Stimulated activated CD4-positive, alpha-beta T cell treated with anti-CD3 and anti-CD28 coated beads, Interleukin-12 subunit alpha, Interleukin-12 subunit beta, amount 100 ng/mL, for 48 hours (primary cell): ENCODE results near the gene FAM117B.

ENCODE experiments used
- DNase-seq, 3 donors: peaks; one replicate each; pipeline ENCODE4 v3.0.0-alpha.2; 2020; ENCODE audit warnings: low read depth in 2 of 3, low spot score in 1 of 3

FAM117B gene

GRCh38 chr2:202634556-202635427 lies at the start of gene FAM117B:
TSS of gene FAM117B (plus strand) at chr2:202634969. CDS start at chr2:202635188, 219 bp downstream.
- DNase-seq: peak; percentile 93 to 99 (median 97)

- DNase-seq: peak; percentile 43 to 68 (median 45)
Measured at GRCh38 chr2:202588647-202589581, 45.9 kb upstream of the FAM117B start.

GRCh38 chr2:202589582-202589949 lies 45.2 kb upstream of the FAM117B start:
- DNase-seq: no peak

- no peak for DNase-seq
Measured at GRCh38 chr2:202592566-202592965, 42.2 kb upstream of the FAM117B start.

DNA sequence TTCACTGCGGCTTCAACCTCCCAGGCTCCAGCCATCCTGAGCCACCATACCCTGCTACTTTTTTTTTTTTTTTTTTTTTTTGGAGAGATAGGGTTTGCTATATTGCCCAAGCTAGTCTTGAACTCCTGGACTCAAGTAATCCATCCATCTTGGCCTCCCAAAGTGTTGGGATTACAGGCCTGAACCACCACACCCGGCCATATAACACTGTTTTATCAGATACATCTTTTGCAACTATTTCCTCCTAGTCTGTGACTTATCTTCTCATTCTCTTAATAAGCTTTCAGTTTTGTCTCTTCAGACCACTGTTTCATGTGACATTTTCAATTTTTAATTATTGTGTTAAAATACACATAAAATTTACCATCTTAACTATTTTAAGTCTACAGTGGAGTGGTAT lies 35.7 kb upstream of the FAM117B start:
- no peak for DNase-seq

DNA sequence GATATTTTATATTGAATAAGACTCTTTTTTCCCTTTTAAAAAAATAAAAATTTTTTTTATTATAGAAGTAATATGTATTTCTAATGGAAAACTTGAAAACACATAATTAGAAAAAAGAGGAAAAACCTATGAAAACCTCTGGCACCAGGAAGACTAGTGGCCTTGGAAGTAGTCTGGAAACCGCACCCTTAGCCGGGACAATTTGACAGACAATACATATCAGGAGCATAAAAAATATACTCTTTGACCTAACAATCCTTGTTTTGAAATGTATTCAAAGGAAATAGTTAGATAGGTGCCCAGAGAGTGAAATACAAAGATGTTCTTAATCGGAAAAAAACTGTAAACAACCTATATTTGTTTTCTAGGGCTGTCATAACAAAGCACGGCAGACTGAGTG lies 34.9 kb upstream of the FAM117B start:
- no peak for DNase-seq

- no peak for DNase-seq
Measured at GRCh38 chr2:202604699-202605098, 30.1 kb upstream of the FAM117B start.

- DNase-seq: no peak
Measured at GRCh38 chr2:202605174-202605573, 29.6 kb upstream of the FAM117B start.

GRCh38 chr2:202608142-202608852 lies 26.5 kb upstream of the FAM117B start:
- no peak for DNase-seq

DNA sequence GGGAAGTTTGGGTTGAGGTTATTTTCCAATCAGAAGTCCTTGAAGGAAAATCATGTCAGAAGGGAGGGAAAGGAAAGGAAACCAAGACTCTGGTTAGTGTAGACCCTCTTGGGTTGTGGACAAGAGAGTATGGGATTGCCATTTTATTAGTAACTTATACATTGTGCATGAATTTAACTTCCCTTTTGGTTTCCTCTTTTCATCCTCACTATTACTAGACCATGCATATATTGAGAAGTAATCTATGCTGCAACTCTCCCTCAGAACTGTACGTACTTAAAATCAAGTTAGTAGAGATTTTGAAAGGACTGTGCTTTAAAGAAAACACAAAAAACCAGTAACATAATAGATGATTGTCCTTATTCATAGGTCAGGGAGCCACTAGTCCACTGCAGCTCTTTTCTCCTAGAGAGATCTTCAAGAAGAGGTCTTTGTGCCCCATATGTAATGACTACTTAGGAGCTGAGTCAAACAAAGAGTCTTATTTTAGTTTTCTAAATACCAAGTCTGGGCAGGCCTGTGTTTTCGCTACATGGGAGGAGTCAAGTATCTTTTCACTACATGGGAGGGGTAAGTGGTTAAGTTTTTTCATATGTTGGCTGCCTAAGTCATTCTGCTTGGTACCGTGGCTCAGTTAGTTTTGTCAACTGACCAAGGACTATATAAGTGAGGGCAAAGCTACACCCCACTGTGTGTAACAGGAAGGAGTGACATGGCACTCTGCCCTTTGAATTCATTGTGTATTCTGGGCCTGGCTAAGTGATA lies 25.2 kb upstream of the FAM117B start:
- DNase-seq: peak in 1 of 3 donors; percentile 10

- no peak for DNase-seq
Measured at GRCh38 chr2:202610380-202610779, 24.4 kb upstream of the FAM117B start.

- no peak for DNase-seq
Measured at GRCh38 chr2:202612145-202612544, 22.6 kb upstream of the FAM117B start.

GRCh38 chr2:202613479-202613878 lies 21.3 kb upstream of the FAM117B start:
- DNase-seq: no peak

- no peak for DNase-seq
Measured at GRCh38 chr2:202624133-202624532, 10.6 kb upstream of the FAM117B start.

- no peak for DNase-seq
Measured at GRCh38 chr2:202627042-202627441, 7.7 kb upstream of the FAM117B start.

GRCh38 chr2:202628646-202629198 lies 6.0 kb upstream of the FAM117B start:
- DNase-seq: no peak

DNA sequence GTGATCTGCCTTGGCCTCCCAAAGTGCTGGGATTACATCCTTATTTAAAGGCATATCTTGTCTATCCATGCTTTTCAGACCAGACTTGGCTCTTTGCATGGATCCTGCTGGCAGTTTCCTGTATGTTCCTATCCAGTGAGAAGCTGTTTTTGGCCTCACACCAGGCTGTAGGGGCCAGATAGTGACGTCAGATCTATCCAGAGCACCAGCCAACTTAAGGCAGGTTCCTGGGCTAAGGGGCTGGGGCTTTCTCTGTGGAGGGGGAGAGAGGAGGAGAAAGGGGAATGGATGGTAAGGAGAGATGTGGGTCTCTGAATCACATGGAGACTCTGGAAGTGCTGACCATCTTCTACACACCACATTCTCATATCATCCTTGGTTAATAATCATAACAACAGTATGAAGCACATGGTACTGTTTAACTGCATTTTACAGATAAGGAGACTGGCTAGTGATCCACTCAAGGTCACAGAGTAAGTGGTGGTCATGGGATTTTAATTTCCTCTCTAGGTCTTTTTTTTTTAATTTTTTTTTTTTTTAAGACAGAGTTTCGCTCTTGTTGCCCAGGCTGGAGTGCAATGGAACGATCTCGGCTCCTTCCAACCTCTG lies 2.0 kb upstream of the FAM117B start:
- no peak for DNase-seq

- no peak for DNase-seq
Measured at GRCh38 chr2:202633470-202633869, 1.3 kb upstream of the FAM117B start.

DNA sequence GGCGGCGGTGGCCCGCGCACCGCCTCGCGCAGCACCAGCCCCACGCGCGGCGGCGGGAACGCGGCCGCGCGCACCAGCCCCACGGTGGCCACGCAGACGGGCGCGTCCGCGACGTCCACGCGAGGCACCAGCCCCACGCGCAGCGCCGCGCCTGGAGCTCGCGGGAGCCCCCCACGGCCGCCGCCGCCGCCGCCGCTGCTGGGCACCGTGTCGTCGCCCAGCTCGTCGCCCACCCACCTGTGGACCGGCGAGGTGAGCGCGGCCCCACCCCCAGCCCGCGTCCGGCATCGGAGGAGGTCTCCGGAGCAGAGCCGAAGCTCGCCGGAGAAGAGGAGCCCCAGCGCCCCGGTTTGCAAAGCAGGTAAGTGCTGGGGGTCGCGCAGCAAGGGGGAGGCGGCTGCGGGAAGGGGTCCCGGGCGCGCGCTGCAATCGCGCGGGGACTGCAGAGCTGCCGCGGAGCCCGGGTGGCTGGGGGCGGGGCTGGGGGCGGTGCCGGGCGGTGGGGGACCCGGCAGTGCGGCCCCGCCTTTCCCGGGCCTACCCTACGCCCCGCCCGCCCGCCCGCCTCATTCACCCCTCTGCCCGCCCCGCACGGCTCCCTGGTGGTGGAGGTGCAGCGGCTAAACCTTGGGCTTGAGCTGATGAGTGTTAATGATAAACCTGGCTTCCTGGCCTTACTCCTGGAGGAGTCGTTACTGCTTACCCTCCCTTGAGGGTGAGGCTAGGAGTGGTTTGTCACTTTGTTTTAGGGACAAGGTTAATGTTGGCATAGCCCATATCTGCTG lies 851 bp downstream of the FAM117B start:
- DNase-seq: peak; percentile 71 to 82 (median 73)
